HepG2 (cell line): ENCODE data around the gene NT5C. TPM values are rescaled to one million over a fixed set of nuclear protein-coding genes. Genes with fewer than 3 reads are reported as not detected.
A peak's percentile ranks its signal among the peaks of the same experiment; 100 is the strongest.

Experiments
- BHLHE40 ChIP-seq: IDR thresholded peaks from 2 replicates; pipeline ENCODE4 v1.6.1; 2011; ENCODE audit warnings: low read length, improper control_type of control experiment
- ERF ChIP-seq: IDR thresholded peaks from 2 replicates; pipeline ENCODE4 v1.6.1; 2018; ENCODE audit warnings: missing biosample characterization, missing genetic modification reagents
- HDAC6 ChIP-seq: fragments of 200-600 bp; sonication (generic); IDR thresholded peaks from 2 replicates; pipeline ENCODE4 v1.7.0; 2017; ENCODE audit warnings: mild to moderate bottlenecking, antibody characterized with exemption, low read length, low read depth
- KLF16 ChIP-seq, 2 experiments: sonication (generic) in 1 of 2; formaldehyde crosslinking in 1 of 2; IDR thresholded peaks; 2 replicates each; pipeline versions ENCODE4 v1.6.1 to v1.8.0; 2016 to 2023; ENCODE audit warnings: missing genetic modification reagents in 2 of 2, missing compliant biosample characterization in 1 of 2
- NAIF1 ChIP-seq: sonication (generic); formaldehyde crosslinking; IDR thresholded peaks from 2 replicates; pipeline ENCODE4 v1.5.0; 2020; ENCODE audit warnings: mild to moderate bottlenecking, missing genetic modification reagents, borderline replicate concordance
- ONECUT2 ChIP-seq: sonication (generic); formaldehyde crosslinking; IDR thresholded peaks from 2 replicates; pipeline ENCODE4 v1.4.0; 2020; ENCODE audit warnings: missing genetic modification reagents
- SKI ChIP-seq: fragments of 450-650 bp; IDR thresholded peaks from one replicate; pipeline ENCODE4 v1.6.1; 2018; ENCODE audit warnings: mild to moderate bottlenecking; ENCODE audit not compliant: partially characterized antibody
- SNAPC2 ChIP-seq: sonication (generic); formaldehyde crosslinking; IDR thresholded peaks from 2 replicates; pipeline ENCODE4 v1.8.1; 2022; ENCODE audit warnings: mild to moderate bottlenecking, missing genetic modification reagents
- SRSF1 ChIP-seq: fragments of 200-400 bp; formaldehyde crosslinking; optimal IDR thresholded peaks from 2 replicates; pipeline ENCODE3; 2017; ENCODE audit warnings: mild to moderate bottlenecking, low read depth, low read length, moderate library complexity
- SYNCRIP ChIP-seq: fragments of 200-400 bp; formaldehyde crosslinking; IDR thresholded peaks from 2 replicates; pipeline ENCODE4 v1.6.1; 2018; ENCODE audit warnings: mild to moderate bottlenecking, low read depth, low read length; ENCODE audit not compliant: insufficient read depth
- TGIF2 ChIP-seq: IDR thresholded peaks from 2 replicates; pipeline ENCODE4 v1.6.1; 2016; ENCODE audit warnings: control low read depth, missing compliant biosample characterization
- ZFP37 ChIP-seq: sonication (generic); formaldehyde crosslinking; IDR thresholded peaks from 2 replicates; pipeline ENCODE4 v1.4.0; 2020; ENCODE audit warnings: missing genetic modification reagents, borderline replicate concordance
- ZNF225 ChIP-seq: sonication (generic); formaldehyde crosslinking; IDR thresholded peaks from 2 replicates; pipeline ENCODE4 v1.4.0; 2020; ENCODE audit warnings: mild to moderate bottlenecking, missing genetic modification reagents
- ZNF232 ChIP-seq: sonication (generic); formaldehyde crosslinking; IDR thresholded peaks from 2 replicates; pipeline ENCODE4 v1.4.0; 2020; ENCODE audit warnings: missing genetic modification reagents, borderline replicate concordance
- ZNF30 ChIP-seq: sonication (generic); formaldehyde crosslinking; IDR thresholded peaks from 2 replicates; pipeline ENCODE4 v1.5.0; 2020; ENCODE audit warnings: mild to moderate bottlenecking, missing genetic modification reagents
- ZNF329 ChIP-seq: sonication (generic); formaldehyde crosslinking; IDR thresholded peaks from 2 replicates; pipeline ENCODE4 v1.9.0; 2021; ENCODE audit warnings: low read depth, mild to moderate bottlenecking, missing genetic modification reagents
- ZNF354B ChIP-seq: sonication (generic); formaldehyde crosslinking; IDR thresholded peaks from 2 replicates; pipeline ENCODE4 v1.8.0; 2022; ENCODE audit warnings: mild to moderate bottlenecking, missing genetic modification reagents
- ZSCAN31 ChIP-seq: sonication (generic); formaldehyde crosslinking; IDR thresholded peaks from 2 replicates; pipeline ENCODE4 v1.5.0; 2020; ENCODE audit warnings: low read depth, mild to moderate bottlenecking, missing genetic modification reagents
- ZSCAN9 ChIP-seq: IDR thresholded peaks from 2 replicates; pipeline ENCODE4 v1.6.1; 2016; ENCODE audit warnings: borderline replicate concordance
- polyA plus RNA-seq, 8 experiments: library from polyadenylated mRNA; depleted of rRNA in 3 of 8; stranded (reverse) in 7 of 8; unstranded in 1 of 8; fragments of >200 nt; fragmentation: Illumina TruSeq in 4 of 8; extraction: Trizol in 4 of 8; gene quantifications; 2 replicates each; pipeline versions ENCODE4 v1.2.1 to v1.2.3, GENCODE V29; 2011 to 2016; ENCODE audit warnings: low read depth in 4 of 8, missing spikeins in 1 of 8, mixed read lengths in 1 of 8; ENCODE audit not compliant: insufficient read depth in 1 of 8
- total RNA-seq, 5 experiments: library from RNA; depleted of rRNA; stranded (reverse); fragments of >200 nt; fragmentation: Illumina TruSeq; extraction: Trizol; gene quantifications; 2 replicates each; pipeline ENCODE4 v1.2.3, GENCODE V29; 2016; ENCODE audit warnings: low read depth in 1 of 5
- TF ChIP-seq, protein P1 (sequence below): sonication (generic); formaldehyde crosslinking; IDR thresholded peaks from 2 replicates; pipeline ENCODE4 v1.5.0; 2020; ENCODE audit warnings: missing genetic modification reagents
- TF ChIP-seq, protein P2 (sequence below): sonication (generic); formaldehyde crosslinking; IDR thresholded peaks from 2 replicates; pipeline ENCODE4 v1.4.0; 2020; ENCODE audit warnings: missing genetic modification reagents, mild to moderate bottlenecking, borderline replicate concordance
- TF ChIP-seq, protein P3 (sequence below): sonication (generic); formaldehyde crosslinking; IDR thresholded peaks from 2 replicates; pipeline ENCODE4 v1.4.0; 2020; ENCODE audit warnings: missing genetic modification reagents, mild to moderate bottlenecking, borderline replicate concordance
- TF ChIP-seq, protein P4 (sequence below): sonication (generic); formaldehyde crosslinking; IDR thresholded peaks from 2 replicates; pipeline ENCODE4 v1.5.1; 2020; ENCODE audit warnings: missing genetic modification reagents, mild to moderate bottlenecking, borderline replicate concordance

NT5C gene
- total and polyA plus RNA-seq, 2 of the 13 experiments (the other 11 are each of a cell fraction or from before 2014, with no cell fraction given): 42.8 to 48.6 TPM

DNA sequence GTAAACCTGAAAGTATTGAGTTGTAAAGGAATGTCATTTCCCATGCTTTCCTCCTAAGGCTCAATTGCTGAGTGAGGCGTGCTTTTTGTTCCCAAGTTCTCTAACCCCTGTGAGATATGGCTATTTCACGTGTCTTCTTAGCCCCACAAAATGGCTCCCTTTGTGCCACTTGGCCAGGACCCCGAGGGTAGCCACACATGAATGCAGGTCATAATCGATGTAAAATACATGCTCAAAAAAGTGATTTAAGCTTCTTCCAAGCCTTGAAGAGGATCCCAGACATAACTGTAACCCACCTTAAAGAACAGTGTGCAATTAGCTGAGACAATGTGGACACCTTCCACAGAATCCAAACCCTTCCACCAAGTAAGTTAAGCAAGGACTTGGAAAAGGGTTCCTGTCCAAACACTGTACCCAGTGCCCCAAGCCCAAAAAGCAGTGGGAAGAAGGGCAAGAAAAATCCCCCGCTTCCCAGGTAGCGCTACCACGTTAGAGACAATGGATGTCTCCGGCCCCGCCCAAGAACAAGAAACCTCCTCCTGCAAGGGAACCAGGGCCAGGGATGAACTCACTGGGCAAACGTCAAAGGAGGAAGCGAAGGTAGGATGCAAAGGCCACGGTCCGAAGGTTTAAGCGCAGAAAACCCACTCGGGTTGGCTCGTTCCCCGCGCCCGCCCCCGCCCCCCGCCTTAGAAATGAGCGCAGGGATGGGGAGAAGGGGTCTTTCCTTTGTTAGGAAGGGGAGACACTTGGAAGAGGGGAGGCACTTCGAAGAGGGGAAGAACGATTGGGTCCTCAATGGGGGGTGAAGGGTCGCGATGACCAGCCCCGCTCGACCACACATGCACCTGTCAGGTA is 21.6 kb upstream of the NT5C start (continued):
- TF ChIP-seq KLF16 (CRISPR knock-in tag; IDR thresholded peaks at IDR 0.05): peak in 1 of 2 experiments; percentile 34; a peak in 1 of 4 replicates
- TF ChIP-seq, protein P1, sequence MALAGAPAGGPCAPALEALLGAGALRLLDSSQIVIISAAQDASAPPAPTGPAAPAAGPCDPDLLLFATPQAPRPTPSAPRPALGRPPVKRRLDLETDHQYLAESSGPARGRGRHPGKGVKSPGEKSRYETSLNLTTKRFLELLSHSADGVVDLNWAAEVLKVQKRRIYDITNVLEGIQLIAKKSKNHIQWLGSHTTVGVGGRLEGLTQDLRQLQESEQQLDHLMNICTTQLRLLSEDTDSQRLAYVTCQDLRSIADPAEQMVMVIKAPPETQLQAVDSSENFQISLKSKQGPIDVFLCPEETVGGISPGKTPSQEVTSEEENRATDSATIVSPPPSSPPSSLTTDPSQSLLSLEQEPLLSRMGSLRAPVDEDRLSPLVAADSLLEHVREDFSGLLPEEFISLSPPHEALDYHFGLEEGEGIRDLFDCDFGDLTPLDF: no peak
- no peak for TF ChIP-seq ZNF30 (CRISPR knock-in tag)
- TF ChIP-seq, protein P2, sequence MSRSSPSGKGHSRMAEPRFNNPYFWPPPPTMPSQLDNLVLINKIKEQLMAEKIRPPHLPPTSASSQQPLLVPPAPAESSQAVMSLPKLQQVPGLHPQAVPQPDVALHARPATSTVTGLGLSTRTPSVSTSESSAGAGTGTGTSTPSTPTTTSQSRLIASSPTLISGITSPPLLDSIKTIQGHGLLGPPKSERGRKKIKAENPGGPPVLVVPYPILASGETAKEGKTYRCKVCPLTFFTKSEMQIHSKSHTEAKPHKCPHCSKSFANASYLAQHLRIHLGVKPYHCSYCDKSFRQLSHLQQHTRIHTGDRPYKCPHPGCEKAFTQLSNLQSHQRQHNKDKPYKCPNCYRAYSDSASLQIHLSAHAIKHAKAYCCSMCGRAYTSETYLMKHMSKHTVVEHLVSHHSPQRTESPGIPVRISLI (CRISPR knock-in tag): no peak
- TF ChIP-seq SYNCRIP: no peak
- TF ChIP-seq SKI: no peak
- TF ChIP-seq, protein P3, sequence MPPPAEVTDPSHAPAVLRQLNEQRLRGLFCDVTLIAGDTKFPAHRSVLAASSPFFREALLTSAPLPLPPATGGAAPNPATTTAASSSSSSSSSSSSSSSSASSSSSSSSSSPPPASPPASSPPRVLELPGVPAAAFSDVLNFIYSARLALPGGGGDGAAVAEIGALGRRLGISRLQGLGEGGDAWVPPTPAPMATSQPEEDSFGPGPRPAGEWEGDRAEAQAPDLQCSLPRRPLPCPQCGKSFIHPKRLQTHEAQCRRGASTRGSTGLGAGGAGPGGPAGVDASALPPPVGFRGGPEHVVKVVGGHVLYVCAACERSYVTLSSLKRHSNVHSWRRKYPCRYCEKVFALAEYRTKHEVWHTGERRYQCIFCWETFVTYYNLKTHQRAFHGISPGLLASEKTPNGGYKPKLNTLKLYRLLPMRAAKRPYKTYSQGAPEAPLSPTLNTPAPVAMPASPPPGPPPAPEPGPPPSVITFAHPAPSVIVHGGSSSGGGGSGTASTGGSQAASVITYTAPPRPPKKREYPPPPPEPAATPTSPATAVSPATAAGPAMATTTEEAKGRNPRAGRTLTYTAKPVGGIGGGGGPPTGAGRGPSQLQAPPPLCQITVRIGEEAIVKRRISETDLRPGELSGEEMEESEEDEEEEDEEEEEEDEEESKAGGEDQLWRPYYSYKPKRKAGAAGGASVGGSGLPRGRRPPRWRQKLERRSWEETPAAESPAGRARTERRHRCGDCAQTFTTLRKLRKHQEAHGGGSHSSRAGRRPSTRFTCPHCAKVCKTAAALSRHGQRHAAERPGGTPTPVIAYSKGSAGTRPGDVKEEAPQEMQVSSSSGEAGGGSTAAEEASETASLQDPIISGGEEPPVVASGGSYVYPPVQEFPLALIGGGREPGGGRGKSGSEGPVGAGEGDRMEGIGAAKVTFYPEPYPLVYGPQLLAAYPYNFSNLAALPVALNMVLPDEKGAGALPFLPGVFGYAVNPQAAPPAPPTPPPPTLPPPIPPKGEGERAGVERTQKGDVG (CRISPR knock-in tag): no peak
- TF ChIP-seq ZNF232: no peak
- TF ChIP-seq ERF (CRISPR knock-in tag): no peak
- no peak for TF ChIP-seq HDAC6
- no peak for TF ChIP-seq ZNF354B (CRISPR knock-in tag)
- TF ChIP-seq ONECUT2 (CRISPR knock-in tag): no peak
- no peak for TF ChIP-seq BHLHE40
- TF ChIP-seq SNAPC2 (CRISPR knock-in tag): no peak
- no peak for TF ChIP-seq SRSF1
- TF ChIP-seq, protein P4, sequence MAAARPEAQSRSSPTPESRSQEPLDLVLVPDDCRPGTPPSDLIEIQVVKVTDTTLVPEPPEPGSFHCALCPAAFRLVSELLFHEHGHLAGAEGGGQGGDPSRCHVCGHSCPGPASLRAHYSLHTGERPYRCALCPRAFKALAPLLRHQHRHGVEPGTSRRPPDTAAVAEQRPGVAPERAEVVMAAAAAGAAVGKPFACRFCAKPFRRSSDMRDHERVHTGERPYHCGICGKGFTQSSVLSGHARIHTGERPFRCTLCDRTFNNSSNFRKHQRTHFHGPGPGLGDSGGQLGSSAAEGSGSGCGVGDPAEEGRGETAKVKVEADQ (CRISPR knock-in tag): no peak
- no peak; the same call in 1 of the 2 replicates for TF ChIP-seq TGIF2 (CRISPR knock-in tag)
- TF ChIP-seq ZSCAN31 (CRISPR knock-in tag): no peak
- no peak for TF ChIP-seq ZFP37 (CRISPR knock-in tag)
- 0 out of 2 replicates have a peak, but pooled peaks have one; percentile 47 for TF ChIP-seq ZNF225 (CRISPR knock-in tag)
- TF ChIP-seq ZNF329: 0 out of 2 replicates have a peak, but pooled peaks have one; percentile 16
- TF ChIP-seq ZSCAN9: no peak
- TF ChIP-seq NAIF1 (CRISPR knock-in tag): no peak
